ENCODE results near the gene RASA3.
"Not testable (repeated sequence)": the region's sequence is repeated elsewhere in the genome, so short reads cannot be mapped to it uniquely, and the experiment has no call there.

The RASA3 gene

DNA sequence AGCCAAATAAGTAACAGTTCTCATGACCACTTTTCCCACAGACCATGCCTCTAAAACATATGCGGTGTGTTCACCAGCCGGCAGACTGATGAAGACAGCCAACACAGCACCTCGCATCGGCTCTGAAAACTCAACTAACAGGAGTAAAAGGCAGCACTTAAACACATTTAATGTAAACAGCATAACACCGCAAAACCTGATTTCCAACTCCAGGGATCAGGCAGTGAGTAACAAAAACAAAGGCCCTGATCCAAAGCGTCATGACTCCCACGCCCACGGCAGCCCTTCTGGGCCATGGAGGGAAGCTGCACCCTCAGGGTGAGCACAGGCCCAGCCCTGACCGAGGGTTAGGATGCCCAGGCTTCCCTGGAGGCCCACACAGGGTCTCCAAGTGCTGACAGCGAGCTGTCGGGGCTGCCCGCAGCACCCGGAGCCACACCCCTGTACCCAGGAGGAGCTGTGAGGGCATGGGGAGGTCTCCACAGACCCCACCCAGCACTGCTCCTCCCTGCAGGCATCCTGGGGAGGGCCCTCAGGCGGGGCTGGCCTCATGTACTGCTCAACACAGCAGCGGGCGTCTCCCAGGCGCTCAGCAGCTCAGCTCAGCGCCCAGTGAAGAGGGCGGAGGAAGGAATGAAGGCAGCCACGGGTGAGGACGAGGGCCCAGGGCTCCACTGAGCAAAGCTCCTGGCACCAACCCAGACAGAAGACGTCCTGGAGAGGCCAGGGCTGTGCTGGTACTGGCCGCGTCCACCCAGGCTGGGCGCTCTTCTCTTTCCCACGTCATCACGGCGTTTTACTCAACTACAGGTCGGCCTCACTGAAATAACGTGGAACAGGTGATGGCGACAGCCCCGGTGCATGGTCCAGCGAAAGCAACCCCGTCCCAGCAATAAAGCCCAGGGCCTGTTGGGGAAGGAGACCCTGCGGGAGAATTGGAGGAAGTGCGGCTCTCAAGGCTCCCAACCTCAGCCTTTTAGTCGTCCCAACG is 53.7 kb downstream of the RASA3 start:
- no peak for DNase-seq

GRCh38 chr13:114077933-114078325 is 54.5 kb downstream of the RASA3 start:
- DNase-seq: no peak

GRCh38 chr13:114077099-114077932 is 55.1 kb downstream of the RASA3 start:
- no peak for DNase-seq

GRCh38 chr13:114076329-114077090 is 55.9 kb downstream of the RASA3 start:
- DNase-seq: no peak

- DNase-seq: not testable (repeated sequence)
Observed at GRCh38 chr13:114075811-114076210, 56.6 kb downstream of the RASA3 start.

DNA sequence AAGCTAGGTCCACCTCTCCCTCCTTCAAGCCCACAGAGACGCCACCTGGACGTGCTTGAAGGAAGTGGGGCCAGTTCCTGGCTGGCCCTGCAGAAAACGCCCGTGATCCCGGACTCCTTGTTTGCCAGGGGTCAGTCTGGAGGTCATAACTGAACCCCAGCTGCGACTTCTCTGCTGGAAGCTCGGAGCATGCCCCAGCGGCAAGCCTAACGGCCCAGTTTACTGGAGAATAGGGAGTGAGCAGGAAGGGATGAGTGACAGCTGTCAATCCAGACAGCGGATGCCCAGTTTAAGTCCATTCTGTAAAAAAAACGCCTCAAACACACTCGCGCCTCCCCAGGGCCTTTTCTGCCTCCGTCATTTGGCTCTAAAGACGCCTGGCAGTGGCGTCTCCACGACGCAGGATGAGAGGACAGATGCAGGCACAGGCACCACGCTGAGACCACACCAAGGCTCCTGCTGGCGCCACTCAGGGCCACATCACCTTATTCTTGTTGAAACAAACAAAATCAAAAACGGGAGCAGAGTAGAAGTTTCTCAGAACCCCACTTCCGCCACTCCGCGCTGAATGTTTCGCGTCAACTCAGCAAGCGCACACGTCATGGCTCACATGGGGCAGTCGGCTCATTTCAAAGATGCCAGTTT is 57.6 kb downstream of the RASA3 start:
- no peak for DNase-seq

GRCh38 chr13:114073881-114074612 is 58.4 kb downstream of the RASA3 start:
- no peak for DNase-seq

GRCh38 chr13:114072421-114072820 is 60.0 kb downstream of the RASA3 start:
- no peak for DNase-seq

DNA sequence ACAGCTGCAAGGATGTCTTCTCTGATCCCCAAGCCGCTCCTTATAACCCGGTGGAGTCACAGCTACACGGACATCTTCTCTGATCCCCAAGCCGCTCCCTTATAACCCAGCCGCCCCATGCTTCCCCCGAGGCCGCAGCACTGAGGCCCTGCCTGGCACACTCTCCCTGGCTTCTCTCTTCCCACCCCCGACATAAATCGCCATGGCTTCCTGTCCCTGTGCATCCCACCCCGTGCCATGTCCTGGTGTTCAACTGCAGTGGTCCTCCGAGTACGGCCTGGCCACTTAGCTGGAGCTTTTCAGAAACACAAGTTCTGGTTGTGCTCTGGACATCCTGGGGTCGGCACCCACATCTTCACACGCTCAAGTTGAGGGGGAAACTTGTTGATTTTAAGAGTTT is 60.4 kb downstream of the RASA3 start:
- no peak for DNase-seq

- no peak for DNase-seq
Observed at GRCh38 chr13:114071410-114071809, 61.0 kb downstream of the RASA3 start.

- no peak for DNase-seq
Observed at GRCh38 chr13:114070098-114070799, 62.2 kb downstream of the RASA3 start.

DNA sequence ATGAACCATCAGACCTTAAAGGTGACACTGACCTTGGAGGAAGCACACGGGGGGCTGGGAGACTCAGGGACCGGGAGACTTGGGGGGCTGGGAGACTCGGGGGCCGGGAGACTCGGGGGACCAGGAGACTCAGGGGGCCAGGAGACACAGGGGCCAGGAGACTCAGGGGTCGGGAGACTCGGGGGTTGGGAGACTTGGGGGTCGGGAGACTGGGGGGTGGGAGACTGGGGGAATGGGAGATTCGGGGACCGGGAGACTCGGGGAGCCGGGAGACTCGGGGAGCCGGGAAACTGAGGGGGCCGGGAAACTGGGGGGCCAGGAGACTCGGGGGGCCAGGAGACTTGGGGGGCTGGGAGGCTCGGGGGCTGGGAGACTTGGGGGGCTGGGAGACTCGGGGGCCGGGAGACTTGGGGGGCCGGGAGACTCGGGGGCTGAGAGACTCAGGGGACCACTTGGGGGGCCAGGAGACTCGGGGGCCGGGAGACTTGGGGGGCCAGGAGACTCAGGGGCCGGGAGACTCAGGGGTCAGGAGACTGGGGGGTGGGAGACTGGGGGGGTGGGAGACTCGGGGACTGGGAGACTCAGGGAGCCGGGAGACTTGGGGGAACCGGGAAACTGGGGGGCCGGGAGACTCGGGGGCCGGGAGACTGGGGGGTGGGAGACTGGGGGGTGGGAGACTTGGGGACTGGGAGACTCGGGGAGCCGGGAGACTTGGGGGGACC is 62.9 kb downstream of the RASA3 start:
- no peak for DNase-seq

DNA sequence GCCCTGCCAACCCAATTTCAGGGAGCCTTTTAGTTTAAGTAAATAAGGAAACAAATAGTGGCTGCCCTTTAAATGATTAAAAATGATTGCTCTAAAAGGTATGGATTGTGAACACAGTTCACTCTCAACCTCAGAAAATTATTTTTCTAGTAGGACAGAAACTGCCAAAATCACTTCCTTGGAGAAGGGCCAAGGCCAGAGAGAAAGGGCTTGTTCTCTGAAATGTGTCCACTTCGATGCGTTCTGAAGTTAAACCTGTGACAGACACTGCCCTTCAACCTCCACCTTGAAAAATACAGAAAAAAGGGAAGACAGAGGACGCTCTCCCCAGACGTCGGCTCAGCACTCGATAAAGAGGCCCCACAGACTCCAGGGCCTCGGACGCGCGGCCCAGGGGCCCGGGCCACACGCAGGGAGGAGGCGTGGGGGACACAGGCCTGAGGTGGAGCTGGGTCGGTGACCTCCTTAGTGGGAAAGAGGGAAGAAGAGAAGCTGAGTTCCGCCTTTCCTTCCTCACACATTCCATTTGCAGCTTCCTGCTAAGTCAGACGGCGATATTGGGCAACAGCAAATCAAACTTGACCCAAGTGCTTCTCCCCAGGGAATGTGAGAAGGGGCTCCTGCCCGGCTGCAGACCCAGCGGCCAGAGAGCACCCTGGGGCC is 63.6 kb downstream of the RASA3 start:
- no peak for DNase-seq

GRCh38 chr13:114067886-114068651 is 64.4 kb downstream of the RASA3 start:
- no peak for DNase-seq

DNA sequence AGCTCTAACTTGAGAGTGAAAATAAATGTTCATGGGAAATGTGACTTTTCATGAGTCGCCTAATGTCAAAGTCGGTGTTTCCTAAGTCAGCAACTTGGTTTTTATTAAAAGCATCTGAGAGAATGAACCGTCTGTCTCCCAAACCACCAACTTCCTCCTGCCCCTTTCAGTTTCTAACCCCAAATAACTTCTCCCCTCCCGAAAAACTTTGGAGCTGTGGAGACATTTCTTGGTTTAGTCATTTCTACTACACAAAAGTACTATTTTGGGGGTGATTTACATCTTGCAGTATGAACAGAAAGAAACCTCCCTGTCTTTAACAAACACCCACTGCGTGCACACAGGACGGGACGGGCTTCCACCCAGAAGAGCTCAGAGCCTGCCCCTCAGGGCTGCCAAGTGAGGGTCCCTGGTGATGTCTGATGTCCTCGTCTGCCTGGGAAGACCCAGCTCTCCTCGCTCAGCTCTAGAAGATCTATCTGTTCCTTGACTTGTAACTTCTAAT is 65.0 kb downstream of the RASA3 start:
- DNase-seq: peak; percentile 66

DNA sequence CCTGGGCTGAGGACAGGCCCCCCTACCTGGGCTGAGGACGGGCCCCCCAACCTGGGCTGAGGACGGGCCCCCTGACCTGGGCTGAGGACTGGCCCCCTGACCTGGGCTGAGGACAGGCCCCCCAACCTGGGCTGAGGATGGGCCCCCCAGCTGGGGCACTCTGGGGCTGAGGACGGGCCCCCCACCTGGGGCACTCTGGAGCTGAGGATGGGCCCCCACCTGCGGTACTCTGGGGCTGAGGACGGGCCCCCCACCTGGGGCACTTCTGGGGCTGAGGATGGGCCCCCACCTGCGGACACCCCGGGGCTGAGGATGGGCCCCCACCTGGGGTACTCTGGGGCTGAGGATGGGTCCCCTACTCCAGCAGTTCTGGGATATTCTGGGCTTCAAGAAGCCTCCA is 65.5 kb downstream of the RASA3 start:
- DNase-seq: no peak

DNA sequence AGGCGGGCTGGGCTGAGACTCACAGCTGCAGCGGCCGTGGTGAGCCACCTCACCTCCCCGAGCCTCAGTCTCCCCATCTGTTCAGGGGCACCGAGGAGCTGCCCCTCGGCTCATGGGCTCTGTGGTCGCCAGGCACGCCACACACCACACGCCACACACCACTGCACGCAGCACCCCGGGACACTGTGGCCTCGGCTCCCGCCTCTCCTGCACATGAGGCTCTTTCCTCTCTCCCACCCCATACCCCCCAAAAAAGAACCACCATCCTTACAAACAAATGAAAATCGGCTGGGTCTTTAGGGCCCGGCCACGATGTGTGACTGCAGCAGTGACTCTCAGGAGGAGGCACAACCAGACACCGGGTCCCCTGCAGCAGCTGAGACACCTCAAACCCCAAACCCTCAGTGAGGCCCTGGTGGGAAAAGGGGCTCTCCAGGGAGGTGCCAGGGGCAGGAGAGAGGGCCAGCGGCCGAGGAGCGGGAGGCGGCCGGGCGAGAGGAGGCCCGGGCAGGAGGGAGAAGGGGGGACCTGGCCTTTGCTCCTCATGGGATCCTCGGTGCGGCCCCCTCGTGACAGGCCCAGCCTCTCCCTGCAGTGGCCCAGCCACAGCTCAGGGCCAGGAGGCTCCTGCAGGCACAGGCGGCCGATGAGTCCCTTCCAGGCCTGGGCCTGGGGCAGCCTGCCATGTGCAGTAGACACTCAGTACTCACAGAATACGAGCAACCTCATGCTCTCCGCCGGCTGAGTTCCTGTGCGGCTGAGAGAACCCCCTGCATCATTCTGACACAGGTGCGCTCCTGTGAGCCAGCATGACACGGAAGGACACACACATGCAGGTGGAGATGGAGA is 66.3 kb downstream of the RASA3 start:
- no peak for DNase-seq
